ENCODE data around the gene SH2B2. TPM values are rescaled to one million over a fixed set of nuclear protein-coding genes. Genes with fewer than 3 reads are reported as not detected.
"Not testable (repeated sequence)": the region's sequence is repeated elsewhere in the genome, so short reads cannot be mapped to it uniquely, and the experiment has no call there.

SH2B2 gene
- total and polyA plus RNA-seq, 2 donors (not counting 3 experiments of a cell fraction or from before 2014, with no cell fraction given) = 0.69 to 0.73 TPM

DNA sequence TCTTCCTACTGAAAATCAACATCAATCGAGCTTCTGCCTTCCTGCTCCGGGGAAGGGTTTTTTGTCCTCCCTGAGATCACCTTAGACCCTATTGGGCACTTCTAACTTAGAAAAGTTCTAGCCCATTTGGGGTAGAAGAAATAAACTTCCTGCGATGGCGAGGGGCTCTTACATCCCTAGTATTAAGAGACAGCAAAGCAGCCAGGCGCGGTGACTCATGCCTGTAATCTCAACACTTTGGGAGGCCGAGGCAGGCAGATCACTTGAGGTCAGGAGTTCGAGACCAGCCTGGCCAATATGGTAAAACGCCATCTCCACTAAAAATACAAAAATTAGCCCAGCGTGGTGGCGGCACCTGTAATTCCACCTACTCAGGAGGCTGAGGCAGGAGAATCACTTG, 38.4 kb downstream of the SH2B2 start:
- intact Hi-C loops (cut with micrococcal nuclease); H4K20me1 ChIP-seq (replicated peaks; ENCODE audit: control insufficient read depth, extremely low read depth, insufficient read depth, low read length); FAIRE-seq; CTCF ChIA-PET; H3K9me1 ChIP-seq (replicated peaks; ENCODE audit: control insufficient read depth, extremely low read depth, insufficient read depth, low read length); H3K4me2 ChIP-seq (ENCODE audit: insufficient read depth, low read length); DNase-seq (ENCODE audit: low read depth, low spot score); H3K27ac ChIP-seq (ENCODE audit: insufficient read depth, low read depth, low read length); BruUV-seq (replicated peaks); H3K4me1 ChIP-seq (ENCODE audit: control insufficient read depth, extremely low read depth, insufficient read depth, low read length); H3K9me3 ChIP-seq (replicated peaks; ENCODE audit: control insufficient read depth, insufficient read depth, low read length); H3K9ac ChIP-seq (replicated peaks; ENCODE audit: extremely low read depth, insufficient read depth, low read length); H2AFZ ChIP-seq (ENCODE audit: low read depth, low read length); H3K27me3 ChIP-seq (ENCODE audit: control insufficient read depth in 2 of 2, insufficient read depth in 2 of 2, low read length in 2 of 2); POLR2A ChIA-PET; H3K4me3 ChIP-seq (replicated peaks in 1 of 3; ENCODE audit: insufficient read depth in 1 of 3, low read depth in 1 of 3, low read length in 3 of 3); H3K36me3 ChIP-seq (ENCODE audit: control insufficient read depth in 2 of 2, extremely low read depth in 1 of 2, insufficient read depth in 2 of 2, low read length in 2 of 2); H3K79me2 ChIP-seq (ENCODE audit: control insufficient read depth, insufficient read depth, low read length); dilution Hi-C loops (cut with MboI; ENCODE audit: extremely low pct_ligation_motif_present, low sequenced_read_pairs): not testable (repeated sequence)

DNA sequence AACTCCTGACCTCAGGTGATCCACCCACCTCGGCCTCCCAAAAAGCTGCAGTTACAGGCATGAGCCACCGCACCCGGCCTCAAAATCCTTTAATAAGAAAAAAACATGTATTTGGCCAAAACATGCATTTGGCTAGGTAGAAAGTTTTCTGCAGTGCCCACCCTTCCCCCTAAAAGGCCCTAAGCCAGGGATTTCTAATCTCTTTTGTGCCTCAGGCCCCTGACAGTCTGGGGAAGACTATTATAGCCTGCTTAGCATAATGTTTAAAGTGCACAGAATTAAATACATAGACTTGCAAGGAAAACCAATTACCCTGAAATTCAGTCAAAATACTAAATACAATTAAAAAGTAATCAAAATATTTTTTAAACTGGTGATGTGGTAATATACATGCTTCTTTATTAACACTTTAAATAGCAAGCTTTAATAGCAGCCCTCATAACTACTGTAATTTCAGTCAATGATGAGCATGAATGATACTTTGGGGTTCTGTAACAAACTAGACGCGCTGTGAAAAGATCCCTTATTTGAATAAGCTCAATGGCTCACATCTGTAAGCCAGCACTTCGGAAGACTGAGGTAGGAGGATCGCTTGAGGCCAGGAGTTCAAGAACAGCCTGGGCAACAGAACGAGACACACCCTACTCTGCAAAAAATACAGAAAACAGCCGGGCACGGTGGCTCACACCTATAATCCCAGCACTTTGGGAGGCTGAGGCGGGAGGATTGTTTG, 39.7 kb downstream of the SH2B2 start:
- FAIRE-seq = no peak
- CTCF ChIA-PET = no interaction called here
- Histone ChIP-seq H3K27ac (ENCODE audit: insufficient read depth, low read depth, low read length) (no peak overlapping the region), H3K9me3 (replicated peaks; ENCODE audit: control insufficient read depth, insufficient read depth, low read length) (no peaks in the 10 kb centered on the region), H3K79me2 (ENCODE audit: control insufficient read depth, insufficient read depth, low read length) (no peaks in the 10 kb centered on the region), H3K4me2 (ENCODE audit: insufficient read depth, low read length) (no peak overlapping the region), H3K4me3 (replicated peaks in 1 of 3; ENCODE audit: insufficient read depth in 1 of 3, low read depth in 1 of 3, low read length in 3 of 3) (no peak overlapping the region), H2AFZ (ENCODE audit: low read depth, low read length) (no peak overlapping the region), H3K9me1 (replicated peaks; ENCODE audit: control insufficient read depth, extremely low read depth, insufficient read depth, low read length) (no peaks in the 10 kb centered on the region), H3K4me1 (ENCODE audit: control insufficient read depth, extremely low read depth, insufficient read depth, low read length) (no peaks in the 10 kb centered on the region), H3K9ac (replicated peaks; ENCODE audit: extremely low read depth, insufficient read depth, low read length) (no peak overlapping the region), H4K20me1 (replicated peaks; ENCODE audit: control insufficient read depth, extremely low read depth, insufficient read depth, low read length) (no peaks in the 10 kb centered on the region), H3K36me3 (ENCODE audit: control insufficient read depth in 2 of 2, extremely low read depth in 1 of 2, insufficient read depth in 2 of 2, low read length in 2 of 2) (no peaks in the 10 kb centered on the region), H3K27me3 (ENCODE audit: control insufficient read depth in 2 of 2, insufficient read depth in 2 of 2, low read length in 2 of 2) (peaks cover 2 to 3% of the 10 kb centered on the region in 2 experiments)
- TF ChIP-seq, protein P1, sequence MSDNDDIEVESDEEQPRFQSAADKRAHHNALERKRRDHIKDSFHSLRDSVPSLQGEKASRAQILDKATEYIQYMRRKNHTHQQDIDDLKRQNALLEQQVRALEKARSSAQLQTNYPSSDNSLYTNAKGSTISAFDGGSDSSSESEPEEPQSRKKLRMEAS (IDR thresholded peaks at IDR 0.05; ENCODE audit: insufficient read depth, insufficient read length) = no peak
- TF ChIP-seq GATA2 (IDR thresholded peaks at IDR 0.05; ENCODE audit: insufficient read depth, insufficient read length, low read depth, low read length) = no peak
- TF ChIP-seq, protein P2, sequence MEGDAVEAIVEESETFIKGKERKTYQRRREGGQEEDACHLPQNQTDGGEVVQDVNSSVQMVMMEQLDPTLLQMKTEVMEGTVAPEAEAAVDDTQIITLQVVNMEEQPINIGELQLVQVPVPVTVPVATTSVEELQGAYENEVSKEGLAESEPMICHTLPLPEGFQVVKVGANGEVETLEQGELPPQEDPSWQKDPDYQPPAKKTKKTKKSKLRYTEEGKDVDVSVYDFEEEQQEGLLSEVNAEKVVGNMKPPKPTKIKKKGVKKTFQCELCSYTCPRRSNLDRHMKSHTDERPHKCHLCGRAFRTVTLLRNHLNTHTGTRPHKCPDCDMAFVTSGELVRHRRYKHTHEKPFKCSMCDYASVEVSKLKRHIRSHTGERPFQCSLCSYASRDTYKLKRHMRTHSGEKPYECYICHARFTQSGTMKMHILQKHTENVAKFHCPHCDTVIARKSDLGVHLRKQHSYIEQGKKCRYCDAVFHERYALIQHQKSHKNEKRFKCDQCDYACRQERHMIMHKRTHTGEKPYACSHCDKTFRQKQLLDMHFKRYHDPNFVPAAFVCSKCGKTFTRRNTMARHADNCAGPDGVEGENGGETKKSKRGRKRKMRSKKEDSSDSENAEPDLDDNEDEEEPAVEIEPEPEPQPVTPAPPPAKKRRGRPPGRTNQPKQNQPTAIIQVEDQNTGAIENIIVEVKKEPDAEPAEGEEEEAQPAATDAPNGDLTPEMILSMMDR (IDR thresholded peaks at IDR 0.05; ENCODE audit: extremely low read depth in 1 of 2, insufficient read depth in 1 of 2, low read depth in 1 of 2, low read length in 2 of 2) = no peak
- TF ChIP-seq JUN (IDR thresholded peaks at IDR 0.05; ENCODE audit: borderline replicate concordance, insufficient read depth, insufficient read length, low read depth) = no peak
- no peak for TF ChIP-seq EZH2 (IDR thresholded peaks at IDR 0.05; ENCODE audit: borderline replicate concordance, low read depth, low read length, severe bottlenecking)
- TF ChIP-seq POLR2A (IDR thresholded peaks at IDR 0.05; ENCODE audit: low read depth, low read length) = no peak
- no peak for TF ChIP-seq FOS (IDR thresholded peaks at IDR 0.05; ENCODE audit: borderline replicate concordance, insufficient read depth, low read length)
- no peak for TF ChIP-seq POLR2AphosphoS5 (IDR thresholded peaks at IDR 0.05; ENCODE audit: insufficient read depth, low read depth, low read length)
- no peak for TF ChIP-seq MYC (IDR thresholded peaks at IDR 0.05; ENCODE audit: low read depth, low read length)
- BruUV-seq (replicated peaks) = no TSS peak
- DNase-seq (ENCODE audit: low read depth, low spot score) = no peak
- intact Hi-C loops (cut with micrococcal nuclease) (no loop called here), dilution Hi-C loops (cut with MboI; ENCODE audit: extremely low pct_ligation_motif_present, low sequenced_read_pairs) (no loop called here)
- POLR2A ChIA-PET = no interaction called here

DNA sequence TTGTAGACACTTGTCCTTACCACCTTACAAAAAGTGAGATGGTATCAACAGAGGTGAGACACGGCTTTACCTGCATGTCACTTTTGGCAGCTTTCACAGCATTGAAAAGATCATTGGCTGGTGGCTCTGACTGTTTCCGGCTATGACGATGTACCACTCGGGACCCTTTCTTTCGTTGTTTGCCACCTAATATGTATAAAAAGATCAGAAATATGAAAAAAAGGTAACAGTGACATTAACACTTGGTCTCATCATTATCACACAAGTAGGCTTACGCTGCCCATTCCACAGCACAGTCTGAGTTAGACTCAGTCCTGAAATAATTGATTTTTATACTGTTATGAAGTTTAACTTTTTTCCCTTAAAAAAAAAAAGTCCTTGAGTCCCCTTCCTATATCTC, 40.5 kb downstream of the SH2B2 start:
- H4K20me1 ChIP-seq (replicated peaks; ENCODE audit: control insufficient read depth, extremely low read depth, insufficient read depth, low read length); BruUV-seq (replicated peaks); FAIRE-seq; H3K27ac ChIP-seq (ENCODE audit: insufficient read depth, low read depth, low read length); H3K9me1 ChIP-seq (replicated peaks; ENCODE audit: control insufficient read depth, extremely low read depth, insufficient read depth, low read length); dilution Hi-C loops (cut with MboI; ENCODE audit: extremely low pct_ligation_motif_present, low sequenced_read_pairs); H3K36me3 ChIP-seq (ENCODE audit: control insufficient read depth in 2 of 2, extremely low read depth in 1 of 2, insufficient read depth in 2 of 2, low read length in 2 of 2); POLR2A ChIA-PET; H3K9me3 ChIP-seq (replicated peaks; ENCODE audit: control insufficient read depth, insufficient read depth, low read length); H3K4me2 ChIP-seq (ENCODE audit: insufficient read depth, low read length); H3K27me3 ChIP-seq (ENCODE audit: control insufficient read depth in 2 of 2, insufficient read depth in 2 of 2, low read length in 2 of 2); intact Hi-C loops (cut with micrococcal nuclease); H3K4me3 ChIP-seq (replicated peaks in 1 of 3; ENCODE audit: insufficient read depth in 1 of 3, low read depth in 1 of 3, low read length in 3 of 3); DNase-seq (ENCODE audit: low read depth, low spot score); H3K4me1 ChIP-seq (ENCODE audit: control insufficient read depth, extremely low read depth, insufficient read depth, low read length); H3K79me2 ChIP-seq (ENCODE audit: control insufficient read depth, insufficient read depth, low read length); H2AFZ ChIP-seq (ENCODE audit: low read depth, low read length); H3K9ac ChIP-seq (replicated peaks; ENCODE audit: extremely low read depth, insufficient read depth, low read length); CTCF ChIA-PET: not testable (repeated sequence)

Data from endothelial cell of umbilical vein (primary cell).